Heart left ventricle (tissue), 16 donors: ENCODE results near the gene RGS17. TPM values are rescaled to one million over a fixed set of nuclear protein-coding genes. Genes with fewer than 3 reads are reported as not detected.

Experiments used
- ATAC-seq, 4 donors: fragments of 200-7000 bp; cut with Tn5 transposase; one replicate each; pipeline ENCODE4 v1.9.1; 2020 to 2022; ENCODE audit warnings: moderate library complexity in 4 of 4, mild to moderate bottlenecking in 3 of 4, moderate number of reproducible peaks in 1 of 4
- DNase-seq, 5 donors: peaks; one replicate each; pipeline ENCODE4 v3.0.0-alpha.2; 2020
- H3K27ac ChIP-seq, 12 donors: fragments of 200-600 bp; sonication (generic) in 4 of 12; one replicate each; pipeline versions ENCODE4 v1.5.0 to v1.8.0; 2016 to 2022; ENCODE audit warnings: mild to moderate bottlenecking in 2 of 12
- H3K27me3 ChIP-seq, 9 donors: fragments of 200-600 bp; sonication (generic) in 2 of 9; one replicate each; pipeline versions ENCODE4 v1.5.1 to v1.8.0; 2016 to 2022; ENCODE audit warnings: mild to moderate bottlenecking in 3 of 9
- H3K36me3 ChIP-seq, 9 donors: fragments of 200-600 bp; sonication (generic) in 2 of 9; one replicate each; pipeline versions ENCODE4 v1.5.0 to v1.8.0; 2018 to 2022; ENCODE audit warnings: mild to moderate bottlenecking in 2 of 9
- H3K4me1 ChIP-seq, 12 donors: fragments of 200-600 bp; sonication (generic) in 4 of 12; one replicate each; pipeline versions ENCODE4 v1.5.0 to v1.8.0; 2016 to 2022; ENCODE audit warnings: mild to moderate bottlenecking in 3 of 12
- H3K4me3 ChIP-seq, 12 donors: fragments of 200-600 bp; sonication (generic) in 4 of 12; one replicate each; pipeline versions ENCODE4 v1.5.0 to v1.8.0; 2017 to 2022; ENCODE audit warnings: mild to moderate bottlenecking in 9 of 12, moderate library complexity in 4 of 12
- H3K9me3 ChIP-seq, 12 donors: fragments of 200-600 bp; sonication (generic) in 4 of 12; one replicate each; pipeline versions ENCODE4 v1.5.0 to v1.8.0; 2016 to 2022; ENCODE audit warnings: mild to moderate bottlenecking in 1 of 12
- POLR2A ChIP-seq, 2 donors: fragments of 450-650 bp; IDR thresholded peaks; one replicate each; pipeline ENCODE4 v1.6.1; 2017; ENCODE audit warnings: antibody characterized with exemption in 2 of 2, mild to moderate bottlenecking in 2 of 2, moderate library complexity in 2 of 2
- WGBS, 4 donors: extraction: QIAGEN DNeasy Blood & Tissue Kit in 2 of 4; methylation state at CpG; one replicate each; pipeline versions ENCODE4 v1.1.5 to v1.1.7; 2013 to 2018; 5-methylcytosine and 5-hydroxymethylcytosine counted together
- intact Hi-C, 10 donors: fragments of 100-400 bp; cut with DNase I; formaldehyde crosslinking; loops; one replicate each; pipeline versions ENCODE4 v1.11.1 to v1.14.2; 2022
- polyA plus RNA-seq, 2 donors: library from polyadenylated mRNA; stranded (reverse); fragments of 200-250 nt; gene quantifications; one replicate each; pipeline ENCODE4 v1.2.3, GENCODE V29; 2013
- total RNA-seq, 9 donors: library from RNA; depleted of rRNA in 2 of 9; stranded (reverse); fragments of >200 nt in 2 of 9; fragmentation: NEBNext Ultra II Directional in 3 of 9; extraction: Animal tissue kit (Norgen Biotek cat#: 25700) in 3 of 9; gene quantifications; one replicate each; pipeline versions ENCODE4 v1.1.0 to v1.2.4, GENCODE V29; 2016 to 2023
- TF ChIP-seq, protein P1 (sequence below), 12 donors: fragments of 200-600 bp; sonication (generic) in 4 of 12; IDR thresholded peaks; one replicate each; pipeline versions ENCODE4 v1.5.0 to v1.8.0; 2018 to 2022; ENCODE audit warnings: antibody characterized with exemption in 12 of 12, mild to moderate bottlenecking in 5 of 12
- donor health status: ischemic (EF 13 %, LVEDD 7.1; RV severe dilation, severe dysfunction).
- donor health status: healthy with polysubstance abuse.
- donor health status: DM: no; HTN: yes; CAD: no.
- donor health status: DM: no; HTN: no; CAD: no.
- donor health status: ischemic (EF 25% LVEDD 6.9; RV normal size, moderate dysfunction).
- donor health status: ischemic (EF 25% LVEDD 5.7; RV mildly dilated, moderate dysfunction).
- donor health status: healthy.
- donor health status: DM: yes; HTN: yes; CAD: no.
- donor health status: ischemic (EF 35%, LVEDD 5.7; RV mildly dilated, moderate dysfunction).
- donor health status: nonischemic (EF 11% LVEDD 7.7; RV severe dilation, severe dysfunction).
- donor health status: DM: yes; HTN: yes; CAD: no.
- donor health status: PGD.
- donor health status: ischemic (EF 29% LVEDD 5.4; RV normal size, mild dysfunction).
- donor health status: nonischemic (EF 23%, LVEDD 6.1; RV moderate dilation, normal function).

Gene RGS17
- total and polyA plus RNA-seq, 11 donors = under 0.01 to 0.53 (median 0.19) TPM; not detected in 1

- ATAC-seq = no peak
- intact Hi-C loops = loop anchor here in 1 of 10 donors (10.0 kb wide), 1 partner anchor 64 kb away; no protein-coding TSS in a partner anchor
- H3K4me1 ChIP-seq = no peaks in the 10 kb centered on the region
Observed at GRCh38 chr6:153018355-153018754, 112.7 kb downstream of the RGS17 start.

DNA sequence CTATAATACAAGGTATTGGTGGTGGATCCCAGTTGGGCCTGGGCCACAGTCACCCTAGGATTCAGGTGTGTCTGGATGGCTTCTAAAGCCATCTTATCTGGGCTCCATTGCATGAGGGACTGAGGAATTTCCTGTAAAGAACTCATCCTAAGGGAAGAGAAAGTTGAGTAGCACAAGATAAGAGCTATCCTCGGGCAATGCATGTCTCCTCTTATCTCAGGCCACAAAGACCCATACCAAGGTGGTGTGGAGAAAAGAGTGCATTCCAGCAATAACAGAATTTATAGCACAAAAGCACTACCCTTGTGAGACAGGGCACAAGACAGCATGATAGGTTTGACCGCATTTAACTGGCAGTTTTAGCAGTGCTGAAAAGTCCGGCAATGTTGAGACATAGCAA is 114.2 kb downstream of the RGS17 start:
- ATAC-seq (no peak), DNase-seq (no peak)
- Histone ChIP-seq H3K4me3 (no peak overlapping the region), H3K27me3 (no peaks in the 10 kb centered on the region), H3K36me3 (no peaks in the 10 kb centered on the region), H3K4me1 (no peaks in the 10 kb centered on the region), H3K27ac (no peak overlapping the region), H3K9me3 (no peaks in the 10 kb centered on the region)
- TF ChIP-seq, protein P1, sequence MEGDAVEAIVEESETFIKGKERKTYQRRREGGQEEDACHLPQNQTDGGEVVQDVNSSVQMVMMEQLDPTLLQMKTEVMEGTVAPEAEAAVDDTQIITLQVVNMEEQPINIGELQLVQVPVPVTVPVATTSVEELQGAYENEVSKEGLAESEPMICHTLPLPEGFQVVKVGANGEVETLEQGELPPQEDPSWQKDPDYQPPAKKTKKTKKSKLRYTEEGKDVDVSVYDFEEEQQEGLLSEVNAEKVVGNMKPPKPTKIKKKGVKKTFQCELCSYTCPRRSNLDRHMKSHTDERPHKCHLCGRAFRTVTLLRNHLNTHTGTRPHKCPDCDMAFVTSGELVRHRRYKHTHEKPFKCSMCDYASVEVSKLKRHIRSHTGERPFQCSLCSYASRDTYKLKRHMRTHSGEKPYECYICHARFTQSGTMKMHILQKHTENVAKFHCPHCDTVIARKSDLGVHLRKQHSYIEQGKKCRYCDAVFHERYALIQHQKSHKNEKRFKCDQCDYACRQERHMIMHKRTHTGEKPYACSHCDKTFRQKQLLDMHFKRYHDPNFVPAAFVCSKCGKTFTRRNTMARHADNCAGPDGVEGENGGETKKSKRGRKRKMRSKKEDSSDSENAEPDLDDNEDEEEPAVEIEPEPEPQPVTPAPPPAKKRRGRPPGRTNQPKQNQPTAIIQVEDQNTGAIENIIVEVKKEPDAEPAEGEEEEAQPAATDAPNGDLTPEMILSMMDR (IDR thresholded peaks at IDR 0.05) = no peak
- no peak for TF ChIP-seq POLR2A (IDR thresholded peaks at IDR 0.05)
- WGBS, 4 donors = 68 to 77% (median 72%) methylated on average over 3 of the region's 3 CpGs
- intact Hi-C loops = loop anchor here in 1 of 10 donors (10.0 kb wide), 1 partner anchor 62 kb away; no protein-coding TSS in a partner anchor

More at GRCh38 chr6:153018355-153018754, 112.7 kb downstream of the RGS17 start:
- 93 to 96% (median 95%) methylated on average over 3 of the region's 3 CpGs for WGBS, 4 donors
- DNase-seq = no peak
- Histone ChIP-seq H3K27me3 (no peaks in the 10 kb centered on the region), H3K4me3 (no peak overlapping the region), H3K9me3 (no peaks in the 10 kb centered on the region), H3K27ac (no peak overlapping the region), H3K36me3 (no peaks in the 10 kb centered on the region)
- no peak for TF ChIP-seq POLR2A (IDR thresholded peaks at IDR 0.05)
- TF ChIP-seq, protein P1 (IDR thresholded peaks at IDR 0.05) = no peak

- Histone ChIP-seq H3K27ac (no peak overlapping the region), H3K4me3 (no peak overlapping the region), H3K4me1 (no peaks in the 10 kb centered on the region), H3K9me3 (no peaks in the 10 kb centered on the region), H3K36me3 (no peaks in the 10 kb centered on the region), H3K27me3 (no peaks in the 10 kb centered on the region)
- intact Hi-C loops = loop anchor here in 1 of 10 donors (10.0 kb wide), 1 partner anchor 60 kb away; no protein-coding TSS in a partner anchor
- 78 to 89% (median 85%) methylated on average over 4 of the region's 4 CpGs for WGBS, 4 donors
- TF ChIP-seq, protein P1 (IDR thresholded peaks at IDR 0.05) = no peak
- TF ChIP-seq POLR2A (IDR thresholded peaks at IDR 0.05) = no peak
- no peak for ATAC-seq
- no peak for DNase-seq
Observed at GRCh38 chr6:153015094-153015640, 115.9 kb downstream of the RGS17 start.

DNA sequence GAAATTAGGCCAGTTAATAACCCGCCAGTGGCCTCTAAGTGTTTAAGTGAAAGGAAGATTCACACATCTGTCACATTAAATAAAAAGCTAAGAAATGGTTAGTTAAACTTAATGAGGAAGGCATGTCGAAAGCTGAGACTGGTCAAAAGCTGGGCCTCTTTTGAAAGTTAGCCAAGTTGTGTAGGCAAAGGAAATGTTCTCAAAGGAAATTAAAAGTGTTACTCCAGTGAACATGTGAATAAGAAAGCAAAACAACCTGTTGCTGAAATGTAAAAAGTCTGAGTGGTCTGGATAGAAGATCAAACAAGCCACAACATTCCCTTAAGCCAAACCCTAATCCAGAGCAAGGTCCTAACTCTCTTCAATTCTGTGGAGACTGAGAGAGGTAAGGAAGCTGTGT is 117.6 kb downstream of the RGS17 start:
- H3K4me1 ChIP-seq = no peaks in the 10 kb centered on the region
- no peaks in the 10 kb centered on the region for H3K36me3 ChIP-seq
- 70 to 84% (median 78%) methylated on average over 2 of the region's 2 CpGs for WGBS, 4 donors
- no peak overlapping the region for H3K27ac ChIP-seq
- H3K9me3 ChIP-seq = no peaks in the 10 kb centered on the region
- intact Hi-C loops = loop anchor here in 1 of 10 donors (10.0 kb wide), 1 partner anchor 59 kb away; no protein-coding TSS in a partner anchor
- TF ChIP-seq, protein P1 (IDR thresholded peaks at IDR 0.05) = no peak
- no peak for TF ChIP-seq POLR2A (IDR thresholded peaks at IDR 0.05)
- no peaks in the 10 kb centered on the region for H3K27me3 ChIP-seq
- DNase-seq (no peak), ATAC-seq (no peak)
- H3K4me3 ChIP-seq = no peak overlapping the region
